Astrocyte of the cerebellum (primary cell): Measurements from ENCODE around the gene AGBL4.

Experiments
- DNase-seq: peaks from one replicate; pipeline ENCODE4 v3.0.0-alpha.2; 2011; ENCODE audit warnings: low read depth
- H3K4me3 ChIP-seq: 2 replicates; pipeline ENCODE4 v1.5.1; 2011; ENCODE audit warnings: mild to moderate bottlenecking, low read depth, low read length, moderate library complexity
- CTCF ChIP-seq: IDR thresholded peaks from 2 replicates; pipeline ENCODE4 v1.5.1; 2012; ENCODE audit warnings: low read length, low read depth, moderate library complexity, mild to moderate bottlenecking; ENCODE audit errors: missing control alignments
- in situ Hi-C: cut with HindIII; loops from 2 replicates; pipeline ENCODE4 v1.10.0; 2017; ENCODE audit warnings: low sequenced_read_pairs

Gene AGBL4

GRCh38 chr1:49424782-49425181, 599.0 kb downstream of the AGBL4 start:
- peak; percentile 5 for DNase-seq
- no peak overlapping the region for H3K4me3 ChIP-seq
- in situ Hi-C loops: no loop called here
- TF ChIP-seq CTCF: no peak

- no peak for DNase-seq
- no peak for TF ChIP-seq CTCF
- H3K4me3 ChIP-seq: no peak overlapping the region
- in situ Hi-C loops: no loop called here
Measured at GRCh38 chr1:49416758-49417157, 607.0 kb downstream of the AGBL4 start.

GRCh38 chr1:49408346-49408745, 615.4 kb downstream of the AGBL4 start:
- in situ Hi-C loops: no loop called here
- DNase-seq: no peak
- no peak overlapping the region for H3K4me3 ChIP-seq
- no peak for TF ChIP-seq CTCF

- in situ Hi-C loops: no loop called here
- no peak overlapping the region for H3K4me3 ChIP-seq
- TF ChIP-seq CTCF: no peak
- no peak for DNase-seq
Measured at GRCh38 chr1:49397086-49397485, 626.7 kb downstream of the AGBL4 start.

GRCh38 chr1:49394200-49394599, 629.6 kb downstream of the AGBL4 start:
- in situ Hi-C loops: no loop called here
- H3K4me3 ChIP-seq: no peak overlapping the region
- no peak for TF ChIP-seq CTCF
- no peak for DNase-seq

- no peak for DNase-seq
- H3K4me3 ChIP-seq: no peak overlapping the region
- in situ Hi-C loops: no loop called here
- TF ChIP-seq CTCF: no peak
Measured at GRCh38 chr1:49389699-49390098, 634.1 kb downstream of the AGBL4 start.

- no peak for TF ChIP-seq CTCF
- in situ Hi-C loops: no loop called here
- H3K4me3 ChIP-seq: no peak overlapping the region
- peak; percentile 43 for DNase-seq
Measured at GRCh38 chr1:49364676-49365075, 659.1 kb downstream of the AGBL4 start.
